ENCODE measurements around the gene TGM6. TPM values are rescaled to one million over a fixed set of nuclear protein-coding genes. Genes with fewer than 3 reads are reported as not detected.

Gene TGM6
- total RNA-seq, 1 experiment from 2014 or later: not detected

- no peak for TF ChIP-seq USF1 (CRISPR knock-in tag; IDR thresholded peaks at IDR 0.05)
- TF ChIP-seq E2F5 (CRISPR knock-in tag; IDR thresholded peaks at IDR 0.05): no peak
- TF ChIP-seq ZNF396 (CRISPR knock-in tag; IDR thresholded peaks at IDR 0.05; ENCODE audit: borderline replicate concordance): no peak
- no peak for TF ChIP-seq SMAD4 (CRISPR knock-in tag; IDR thresholded peaks at IDR 0.05)
- no peak for TF ChIP-seq ATF1 (CRISPR knock-in tag; IDR thresholded peaks at IDR 0.05)
- TF ChIP-seq SP1 (CRISPR knock-in tag; conservative IDR thresholded peaks at IDR 0.05): no peak
- no peak for TF ChIP-seq ZNF671 (CRISPR knock-in tag; IDR thresholded peaks at IDR 0.05)
- no peak for TF ChIP-seq IRF2 (CRISPR knock-in tag; IDR thresholded peaks at IDR 0.05; ENCODE audit: borderline replicate concordance, low read depth)
- no peak for TF ChIP-seq ZNF425 (CRISPR knock-in tag; conservative IDR thresholded peaks at IDR 0.05)
- no peak for TF ChIP-seq ELF4 (CRISPR knock-in tag; IDR thresholded peaks at IDR 0.05; ENCODE audit: low read depth)
- TF ChIP-seq CREM (CRISPR knock-in tag; IDR thresholded peaks at IDR 0.05): no peak
- no peak for TF ChIP-seq ZNF512 (CRISPR knock-in tag; IDR thresholded peaks at IDR 0.05; ENCODE audit: borderline replicate concordance)
- no peak for TF ChIP-seq JAZF1 (CRISPR knock-in tag; IDR thresholded peaks at IDR 0.05)
Observed at GRCh38 chr20:2333821-2334220, 46.9 kb upstream of the TGM6 start (continued).

GRCh38 chr20:2335096-2335870 is 45.4 kb upstream of the TGM6 start:
- no peak overlapping the region for H3K4me3 Mint-ChIP-seq
- DNase-seq (ENCODE audit: low spot score): no peak
- no peaks in the 10 kb centered on the region for H3K27me3 Mint-ChIP-seq (ENCODE audit: low read depth)
- no peaks in the 10 kb centered on the region for H3K36me3 Mint-ChIP-seq
- no peaks in the 10 kb centered on the region for H3K9me3 Mint-ChIP-seq
- ATAC-seq: no peak
- H3K27ac Mint-ChIP-seq: no peak overlapping the region
- POLR2A ChIA-PET: interaction anchor here (0.6 kb wide), 1 partner anchor 558 kb away, joined by 3 read pairs; no protein-coding TSS in a partner anchor
- no peaks in the 10 kb centered on the region for H3K4me1 Mint-ChIP-seq
- CTCF ChIA-PET: interaction anchor here (1.5 kb wide), 1 partner anchor 128 kb away, joined by 5 read pairs; no protein-coding TSS in a partner anchor
- TF ChIP-seq CTCF (IDR thresholded peaks at IDR 0.05) (no peak), TEAD4 (CRISPR knock-in tag; IDR thresholded peaks at IDR 0.05) (no peak), FOXJ3 (CRISPR knock-in tag; IDR thresholded peaks at IDR 0.05; ENCODE audit: borderline replicate concordance) (no peak), CBFB (CRISPR knock-in tag; IDR thresholded peaks at IDR 0.05; ENCODE audit: low read depth) (no peak), USF1 (CRISPR knock-in tag; IDR thresholded peaks at IDR 0.05) (no peak), NFATC4 (CRISPR knock-in tag; IDR thresholded peaks at IDR 0.05) (no peak), GABPB1 (CRISPR knock-in tag; IDR thresholded peaks at IDR 0.05) (no peak), ZSCAN18 (CRISPR knock-in tag; IDR thresholded peaks at IDR 0.05) (no peak), PRDM15 (CRISPR knock-in tag; IDR thresholded peaks at IDR 0.05) (no peak), IRF2 (CRISPR knock-in tag; IDR thresholded peaks at IDR 0.05; ENCODE audit: borderline replicate concordance, low read depth) (no peak), KAT7 (CRISPR knock-in tag; IDR thresholded peaks at IDR 0.05; ENCODE audit: borderline replicate concordance) (no peak)

Measured in WTC11 (cell line).